OCI-LY7 (cell line): Measurements from ENCODE around the gene ABR. TPM values are rescaled to one million over a fixed set of nuclear protein-coding genes. Genes with fewer than 3 reads are reported as not detected.

Experiments
- BruUV-seq: library from RNA; stranded (reverse); fragments of 400-500 nt; replicated peaks from 2 replicates; lab custom pipeline; 2021; lab: Mats Ljungman, UMichigan
- CTCF ChIA-PET: fragments of 300-600 bp; sonication (Branson Sonifier 250); formaldehyde crosslinking; loops from one replicate; lab custom pipeline; 2022; ENCODE audit warnings: antibody characterized with exemption; ENCODE audit not compliant: unreplicated experiment; lab: Charles Lee
- POLR2A ChIA-PET: fragments of 300-600 bp; sonication (Branson Sonifier 250); formaldehyde crosslinking; loops from one replicate; lab custom pipeline; 2022; ENCODE audit warnings: antibody characterized with exemption; lab: Charles Lee
- DNase-seq: peaks from one replicate; pipeline ENCODE4 v3.0.0-alpha.2; 2015; ENCODE audit warnings: low spot score
- H2AFZ ChIP-seq: fragments of 200-600 bp; sonication (generic), shearing (Covaris generic); 2 replicates; pipeline ENCODE4 v1.6.1; 2014; ENCODE audit warnings: mild to moderate bottlenecking, antibody characterized with exemption, low read length, moderate library complexity
- H3K27ac ChIP-seq: fragments of 200-600 bp; sonication (generic); 2 replicates; pipeline ENCODE4 v1.5.1; 2014; ENCODE audit warnings: mixed run types, low read depth, mild to moderate bottlenecking, moderate library complexity, low read length, inconsistent platforms; ENCODE audit not compliant: poor library complexity, severe bottlenecking
- H3K36me3 ChIP-seq: fragments of 200-600 bp; sonication (generic); 2 replicates; pipeline ENCODE4 v1.6.1; 2014; ENCODE audit warnings: mild to moderate bottlenecking, antibody characterized with exemption, low read length, moderate library complexity, mixed read lengths; ENCODE audit not compliant: insufficient read depth
- H3K4me1 ChIP-seq: fragments of 200-600 bp; sonication (generic); 2 replicates; pipeline ENCODE4 v1.5.1; 2014; ENCODE audit warnings: mild to moderate bottlenecking, low read length; ENCODE audit not compliant: insufficient read depth, poor library complexity, severe bottlenecking
- H3K4me2 ChIP-seq: fragments of 200-600 bp; sonication (generic); 2 replicates; pipeline ENCODE4 v1.6.1; 2014; ENCODE audit warnings: mild to moderate bottlenecking, low read length
- H3K4me3 ChIP-seq: fragments of 200-600 bp; sonication (generic); 2 replicates; pipeline ENCODE4 v1.5.1; 2014; ENCODE audit warnings: mild to moderate bottlenecking, low read depth, low read length; ENCODE audit not compliant: poor library complexity, severe bottlenecking
- H3K79me2 ChIP-seq: fragments of 200-600 bp; sonication (generic); 2 replicates; pipeline ENCODE4 v1.6.1; 2016; ENCODE audit warnings: low read depth, mild to moderate bottlenecking, low read length, moderate library complexity, mixed read lengths; ENCODE audit not compliant: insufficient read depth
- H3K9me2 ChIP-seq: fragments of 200-600 bp; sonication (generic); 2 replicates; pipeline ENCODE4 v1.6.1; 2016; ENCODE audit warnings: mild to moderate bottlenecking, low read length, mixed read lengths; ENCODE audit not compliant: insufficient read depth
- H3K9me3 ChIP-seq: fragments of 200-600 bp; sonication (generic); 2 replicates; pipeline ENCODE4 v1.6.1; 2014; ENCODE audit warnings: mild to moderate bottlenecking, mixed run types, low read length, mixed read lengths
- H4K20me1 ChIP-seq: fragments of 200-600 bp; sonication (generic); 2 replicates; pipeline ENCODE4 v1.6.1; 2014; ENCODE audit warnings: mild to moderate bottlenecking, antibody characterized with exemption, low read length, moderate library complexity, mixed read lengths; ENCODE audit not compliant: insufficient read depth
- CTCF ChIP-seq: fragments of 200-600 bp; sonication (generic); conservative IDR thresholded peaks from 2 replicates; pipeline ENCODE4 v1.5.1; 2014; ENCODE audit warnings: mild to moderate bottlenecking, antibody characterized with exemption, low read length, moderate library complexity, mixed read lengths
- EZH2phosphoT487 ChIP-seq: fragments of 200-600 bp; sonication (generic); IDR thresholded peaks from 2 replicates; pipeline ENCODE4 v1.6.1; 2018; ENCODE audit warnings: low read depth, borderline replicate concordance, mild to moderate bottlenecking, mixed run types, antibody characterized with exemption, low read length, moderate library complexity, mixed read lengths
- intact Hi-C: fragments of 100-400 bp; cut with micrococcal nuclease; formaldehyde crosslinking; loops from one replicate; pipeline ENCODE4 v1.10.0; 2022; ENCODE audit not compliant: unreplicated experiment
- total RNA-seq, 2 experiments: library from RNA; depleted of rRNA in 1 of 2; stranded (reverse); fragments of >200 nt in 1 of 2; shearing (Covaris generic) in 1 of 2; gene quantifications; 2 replicates each; pipeline ENCODE4 v1.2.3, GENCODE V29; 2014 to 2022

ABR gene
- total RNA-seq, 2 experiments from 2014 or later: 164 to 181 TPM

DNA sequence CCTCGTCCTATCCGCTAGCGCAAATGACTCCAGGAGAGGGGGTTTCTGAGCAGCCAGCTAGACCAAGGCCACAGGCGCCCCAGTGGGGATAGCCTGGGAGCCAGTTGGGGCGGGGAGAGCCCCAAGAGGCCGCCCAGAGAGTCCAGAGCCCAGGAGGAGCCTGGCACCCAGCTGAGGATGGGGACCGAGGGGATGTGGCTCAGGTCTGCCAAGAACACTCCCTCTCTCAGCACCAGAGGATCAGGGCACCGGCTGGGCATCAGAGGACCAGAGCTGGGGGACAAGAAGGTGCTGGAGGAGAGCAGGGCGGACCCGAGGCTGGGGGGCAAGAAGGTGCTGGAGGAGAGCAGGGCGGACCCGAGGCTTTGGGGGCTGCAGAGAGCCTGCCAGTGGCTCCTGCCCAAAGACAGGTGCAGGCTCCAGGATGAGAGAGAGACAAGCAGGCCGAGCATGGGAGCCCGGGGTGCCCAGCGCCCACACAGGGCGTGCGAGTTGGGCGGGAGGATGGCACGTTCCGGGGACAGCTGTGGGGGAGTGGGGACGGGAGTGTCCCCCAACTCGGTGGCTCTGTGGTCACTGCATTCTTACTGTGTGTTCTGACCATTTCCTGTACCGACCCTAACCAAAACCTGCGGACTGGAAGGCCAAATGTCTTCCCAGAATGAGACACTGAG is 143.5 kb downstream of the ABR start:
- H4K20me1 ChIP-seq: no peaks in the 10 kb centered on the region
- ChIA-PET POLR2A (no interaction called here), CTCF (no interaction called here)
- H3K4me2 ChIP-seq: no peak overlapping the region
- H3K4me1 ChIP-seq: no peaks in the 10 kb centered on the region
- TF ChIP-seq EZH2phosphoT487 (no peak), CTCF (no peak)
- no peak overlapping the region for H2AFZ ChIP-seq
- H3K9me3 ChIP-seq: no peaks in the 10 kb centered on the region
- H3K36me3 ChIP-seq: peaks cover 58% of the 10 kb centered on the region
- no peak for DNase-seq
- no TSS peak for BruUV-seq
- H3K79me2 ChIP-seq: no peaks in the 10 kb centered on the region
- no peaks in the 10 kb centered on the region for H3K9me2 ChIP-seq
- no peak overlapping the region for H3K4me3 ChIP-seq
- intact Hi-C loops: no loop called here
- no peak overlapping the region for H3K27ac ChIP-seq

GRCh38 chr17:1035546-1036170 is 144.1 kb downstream of the ABR start:
- no peaks in the 10 kb centered on the region for H4K20me1 ChIP-seq

More at GRCh38 chr17:1035546-1036170, 144.1 kb downstream of the ABR start:
- Histone ChIP-seq H3K9me3 (no peaks in the 10 kb centered on the region), H2AFZ (no peak overlapping the region), H3K9me2 (no peaks in the 10 kb centered on the region), H3K4me1 (no peaks in the 10 kb centered on the region), H3K27ac (no peak overlapping the region), H3K4me3 (no peak overlapping the region), H3K4me2 (no peak overlapping the region), H3K36me3 (peaks cover 52% of the 10 kb centered on the region), H3K79me2 (no peaks in the 10 kb centered on the region)
- BruUV-seq: no TSS peak
- CTCF ChIA-PET: no interaction called here
- DNase-seq: no peak
- POLR2A ChIA-PET: no interaction called here
- intact Hi-C loops: no loop called here
- TF ChIP-seq EZH2phosphoT487 (no peak), CTCF (no peak)
